GM06990 (cell line): ENCODE results near the gene CCDC57.
A peak's percentile ranks its signal among the peaks of the same experiment; 100 is the strongest.

ENCODE experiments used
- DNase-seq: peaks from one replicate; pipeline ENCODE4 v3.0.0-alpha.2; 2011; ENCODE audit not compliant: insufficient read length; ENCODE audit errors: extremely low read depth
- H3K27me3 ChIP-seq: replicated peaks from 2 replicates; pipeline ENCODE4 v1.6.0; 2011; ENCODE audit warnings: low read length; ENCODE audit not compliant: control insufficient read depth, insufficient read depth
- H3K36me3 ChIP-seq: 2 replicates; pipeline ENCODE4 v1.5.1; 2011; ENCODE audit warnings: low read length; ENCODE audit not compliant: control insufficient read depth, insufficient read depth
- H3K4me3 ChIP-seq: replicated peaks from 2 replicates; pipeline ENCODE4 v1.5.1; 2011; ENCODE audit warnings: low read depth, mild to moderate bottlenecking, control low read depth, low read length
- TF ChIP-seq, protein P1 (sequence below): IDR thresholded peaks from 2 replicates; pipeline ENCODE4 v1.5.1; 2011; ENCODE audit warnings: low read length, control low read depth, mild to moderate bottlenecking, inconsistent platforms; ENCODE audit not compliant: insufficient read depth, poor library complexity, severe bottlenecking

CCDC57 gene

DNA sequence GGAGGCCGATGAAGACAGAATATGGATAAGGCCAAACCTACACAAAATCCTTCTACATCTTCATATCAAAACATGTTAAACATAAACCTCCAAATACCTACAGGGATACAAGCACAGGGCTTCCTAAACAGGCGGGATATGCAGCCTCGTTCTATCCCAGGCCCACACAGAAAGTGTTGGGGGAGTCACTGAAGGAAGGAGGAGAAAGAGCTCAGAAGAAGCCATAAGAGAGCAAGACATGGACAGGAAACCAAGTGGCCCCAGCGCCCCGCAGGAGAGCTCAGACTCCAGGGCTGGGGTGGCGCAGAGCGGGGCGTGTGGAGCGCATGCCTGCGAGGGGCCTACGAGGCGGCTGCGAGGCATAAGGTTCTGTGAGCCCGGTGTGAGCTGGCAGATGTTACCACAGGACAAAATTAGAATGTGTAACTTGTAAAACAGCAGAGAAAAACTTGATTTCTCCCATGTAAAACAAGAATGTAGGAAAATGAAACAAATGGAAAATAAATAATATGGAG lies 103.6 kb downstream of the CCDC57 start:
- no peak overlapping the region for H3K4me3 ChIP-seq

DNA sequence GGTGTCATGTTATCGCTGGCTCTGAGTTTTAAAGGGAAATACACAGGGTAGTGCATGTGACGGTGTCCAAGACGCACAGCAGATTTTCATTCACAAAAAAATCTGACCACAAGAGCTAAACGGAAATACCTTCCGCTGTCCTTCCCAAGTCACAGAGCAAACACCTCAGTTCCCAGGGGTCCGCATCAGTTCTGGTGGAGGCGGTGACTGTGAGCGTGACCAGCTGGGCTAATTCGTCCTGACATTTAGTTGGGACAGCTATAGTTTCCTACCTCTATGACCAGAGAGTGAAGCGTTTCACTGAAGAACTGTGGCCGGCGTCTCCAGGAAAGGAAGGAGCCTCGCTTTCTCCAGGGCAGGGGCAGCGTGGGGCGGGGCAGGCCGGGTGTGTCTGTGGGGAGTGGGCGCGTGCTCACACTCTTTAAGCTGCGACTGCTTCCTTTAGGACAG lies 104.1 kb downstream of the CCDC57 start:
- no peak overlapping the region for H3K4me3 ChIP-seq
- no peaks in the 10 kb centered on the region for H3K27me3 ChIP-seq
- H3K36me3 ChIP-seq, result no peaks in the 10 kb centered on the region
- no peak for DNase-seq
- TF ChIP-seq, protein P1, sequence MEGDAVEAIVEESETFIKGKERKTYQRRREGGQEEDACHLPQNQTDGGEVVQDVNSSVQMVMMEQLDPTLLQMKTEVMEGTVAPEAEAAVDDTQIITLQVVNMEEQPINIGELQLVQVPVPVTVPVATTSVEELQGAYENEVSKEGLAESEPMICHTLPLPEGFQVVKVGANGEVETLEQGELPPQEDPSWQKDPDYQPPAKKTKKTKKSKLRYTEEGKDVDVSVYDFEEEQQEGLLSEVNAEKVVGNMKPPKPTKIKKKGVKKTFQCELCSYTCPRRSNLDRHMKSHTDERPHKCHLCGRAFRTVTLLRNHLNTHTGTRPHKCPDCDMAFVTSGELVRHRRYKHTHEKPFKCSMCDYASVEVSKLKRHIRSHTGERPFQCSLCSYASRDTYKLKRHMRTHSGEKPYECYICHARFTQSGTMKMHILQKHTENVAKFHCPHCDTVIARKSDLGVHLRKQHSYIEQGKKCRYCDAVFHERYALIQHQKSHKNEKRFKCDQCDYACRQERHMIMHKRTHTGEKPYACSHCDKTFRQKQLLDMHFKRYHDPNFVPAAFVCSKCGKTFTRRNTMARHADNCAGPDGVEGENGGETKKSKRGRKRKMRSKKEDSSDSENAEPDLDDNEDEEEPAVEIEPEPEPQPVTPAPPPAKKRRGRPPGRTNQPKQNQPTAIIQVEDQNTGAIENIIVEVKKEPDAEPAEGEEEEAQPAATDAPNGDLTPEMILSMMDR, result no peak

More for the DNA sequence above, 103.6 kb downstream of the CCDC57 start:
- Histone ChIP-seq H3K27me3 (no peaks in the 10 kb centered on the region), H3K36me3 (no peaks in the 10 kb centered on the region)
- TF ChIP-seq, protein P1, result no peak
- DNase-seq, result no peak

DNA sequence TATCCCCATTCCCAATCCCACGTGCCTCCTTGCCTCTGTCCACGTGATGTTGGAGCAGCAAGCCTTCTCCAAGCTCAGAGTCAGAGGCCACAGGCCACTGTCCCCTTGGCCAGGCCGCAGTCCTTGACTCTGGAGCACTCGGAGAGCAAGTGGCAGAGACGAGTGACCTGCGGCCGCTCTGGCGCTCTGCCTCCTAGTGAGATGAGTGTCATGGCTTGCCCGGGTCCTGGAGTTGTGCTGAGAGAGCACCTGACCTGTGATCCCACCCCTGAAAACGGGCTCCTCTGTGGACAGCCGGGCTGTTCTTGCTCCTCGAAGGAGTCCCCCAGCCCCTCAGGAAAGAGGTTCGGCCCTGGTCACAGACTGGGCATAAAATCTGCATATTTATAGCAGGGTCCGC lies 104.6 kb downstream of the CCDC57 start:
- no peak for DNase-seq
- no peaks in the 10 kb centered on the region for H3K27me3 ChIP-seq
- TF ChIP-seq, protein P1, result no peak
- no peaks in the 10 kb centered on the region for H3K36me3 ChIP-seq
- no peak overlapping the region for H3K4me3 ChIP-seq

DNA sequence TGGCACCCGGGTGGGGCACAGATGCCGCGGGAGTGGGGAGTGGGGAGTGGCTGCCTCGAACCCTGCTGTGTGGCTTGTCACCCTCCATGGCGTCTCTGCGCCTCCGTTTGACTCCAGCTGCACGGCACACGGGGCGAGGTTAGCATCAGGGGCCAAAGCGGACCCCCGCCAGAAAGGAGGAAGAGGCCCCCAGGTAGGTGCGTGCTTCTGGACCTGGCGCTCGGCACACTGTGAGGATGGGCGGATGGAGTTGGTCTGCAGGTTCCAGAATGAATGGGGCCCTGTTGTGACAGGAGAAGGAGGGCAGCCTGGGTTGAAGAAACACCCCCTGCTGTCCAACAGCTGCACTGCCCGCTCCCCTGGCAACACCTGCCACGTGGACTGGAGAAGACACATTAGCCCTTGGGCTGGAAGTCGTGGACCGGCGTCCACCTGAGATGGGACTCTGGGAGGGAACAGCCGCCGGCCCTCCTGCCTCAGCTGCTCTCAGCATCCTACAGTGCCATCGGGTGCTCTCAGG lies 105.2 kb downstream of the CCDC57 start:
- TF ChIP-seq, protein P1, result peak; percentile 34
- Histone ChIP-seq H3K27me3 (no peaks in the 10 kb centered on the region), H3K36me3 (no peaks in the 10 kb centered on the region; the same call in 1 of the 2 replicates), H3K4me3 (no peak overlapping the region)
- peak; percentile 25 for DNase-seq

DNA sequence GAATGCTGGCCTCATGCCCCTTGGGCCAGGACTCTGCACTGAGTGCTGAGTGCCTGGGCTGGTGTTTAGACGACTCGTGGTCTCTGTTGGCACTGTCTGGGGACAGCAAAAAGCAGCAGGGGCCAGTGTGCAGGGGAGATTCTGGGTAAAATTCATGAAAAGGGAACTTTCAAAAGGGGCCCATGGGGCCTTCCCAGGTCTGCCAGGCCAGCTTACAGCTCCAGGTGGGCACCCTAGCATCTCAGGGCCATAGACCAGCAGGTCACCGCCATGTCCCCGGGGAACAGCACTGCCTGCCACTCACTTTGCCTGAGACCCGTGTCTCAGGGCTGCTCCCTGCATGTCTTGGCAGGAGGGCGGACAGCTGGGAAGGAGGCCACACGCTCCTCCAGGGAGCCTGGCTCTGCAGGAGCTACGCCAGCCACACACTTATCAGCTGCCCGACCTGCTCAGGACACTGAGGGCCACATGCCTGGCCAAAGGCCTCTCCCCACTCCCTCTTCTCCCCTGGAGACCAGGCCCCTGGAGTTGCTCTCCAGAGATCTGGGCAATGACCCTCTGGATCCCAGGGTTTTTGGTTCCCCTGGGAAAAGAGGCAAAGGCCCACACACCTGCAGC lies 105.8 kb downstream of the CCDC57 start:
- peak; percentile 21 for DNase-seq
- no peaks in the 10 kb centered on the region; the same call in 1 of the 2 replicates for H3K36me3 ChIP-seq
- TF ChIP-seq, protein P1, result no peak
- peak overlapping the region; percentile 68 for H3K4me3 ChIP-seq
- no peaks in the 10 kb centered on the region for H3K27me3 ChIP-seq
